Transverse colon (tissue), 3 donors: Measurements from ENCODE around the gene NEU2.

Experiments
- CTCF ChIP-seq, 5 experiments: fragments of 200-600 bp in 3 of 5; fragments of 450-650 bp in 2 of 5; sonication (generic) in 3 of 5; IDR thresholded peaks; 1 replicate in 2 of 5; 2 replicates in 3 of 5; pipeline ENCODE4 v1.5.1; 2016 to 2017; ENCODE audit warnings: antibody characterized with exemption in 5 of 5, inconsistent platforms in 3 of 5, mild to moderate bottlenecking in 2 of 5, moderate library complexity in 1 of 5
- EP300 ChIP-seq: sonication (generic); formaldehyde crosslinking; IDR thresholded peaks from one replicate; pipeline ENCODE4 v1.6.1; 2017; ENCODE audit warnings: antibody characterized with exemption, low read depth
- POLR2A ChIP-seq: fragments of 450-650 bp; IDR thresholded peaks from one replicate; pipeline ENCODE4 v1.6.1; 2016; ENCODE audit warnings: antibody characterized with exemption, mild to moderate bottlenecking, moderate library complexity

- TF ChIP-seq CTCF (IDR thresholded peaks at IDR 0.05) (no peak), POLR2A (no peak), EP300 (no peak)
These were observed 10.1 kb downstream of the NEU2 start for GRCh38 chr2:233042549-233042948.
